ENCODE measurements around the gene PDIA4.
"Not testable (repeated sequence)": the region's sequence is repeated elsewhere in the genome, so short reads cannot be mapped to it uniquely, and the experiment has no call there.

The PDIA4 gene

DNA sequence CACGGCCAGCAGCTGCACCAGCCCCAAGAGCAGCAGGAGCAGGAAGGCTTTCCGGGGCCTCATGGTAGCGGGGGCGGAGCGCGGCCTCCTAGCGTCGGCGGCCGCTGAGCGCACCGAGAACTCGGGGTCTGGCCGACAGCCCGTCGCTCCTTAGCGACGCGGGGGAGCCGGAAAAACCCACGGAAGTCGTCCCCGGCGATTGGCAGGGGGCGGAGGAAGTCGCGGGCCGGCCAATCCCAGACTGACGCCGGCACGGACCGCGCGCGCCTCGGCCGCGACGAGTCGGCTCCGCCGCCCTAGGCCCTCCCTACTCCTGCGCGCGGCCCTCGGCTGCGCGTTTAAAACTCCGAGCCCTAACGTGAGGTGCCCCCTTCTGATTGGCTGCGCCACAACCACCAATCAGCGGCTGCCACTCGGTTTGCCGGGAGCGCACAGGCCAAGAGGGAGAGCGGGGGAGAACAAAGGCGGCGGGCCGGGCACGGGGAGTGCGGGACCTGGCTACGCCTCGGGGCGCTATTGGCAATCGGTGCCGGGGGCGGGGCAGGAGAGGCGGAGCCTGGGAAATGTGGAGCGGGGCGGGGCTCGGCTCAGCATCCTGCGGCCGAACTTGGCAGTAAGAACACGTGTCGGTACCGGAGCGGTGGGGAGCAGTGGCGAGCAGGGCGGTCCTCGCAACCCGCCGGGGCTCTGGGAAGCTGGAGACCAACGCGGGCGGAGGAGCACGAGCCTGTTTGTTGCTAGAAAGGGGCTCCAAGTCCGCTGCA, at the start of gene PDIA4:
Gene PDIA4, minus strand, starts transcription at position 160 of the 764 bp plus-strand sequence. Its CDS starts 97 bp downstream, at position 63.
- in situ Hi-C loops (cut with MboI; ENCODE audit: low sequenced_read_pairs), result no loop called here

DNA sequence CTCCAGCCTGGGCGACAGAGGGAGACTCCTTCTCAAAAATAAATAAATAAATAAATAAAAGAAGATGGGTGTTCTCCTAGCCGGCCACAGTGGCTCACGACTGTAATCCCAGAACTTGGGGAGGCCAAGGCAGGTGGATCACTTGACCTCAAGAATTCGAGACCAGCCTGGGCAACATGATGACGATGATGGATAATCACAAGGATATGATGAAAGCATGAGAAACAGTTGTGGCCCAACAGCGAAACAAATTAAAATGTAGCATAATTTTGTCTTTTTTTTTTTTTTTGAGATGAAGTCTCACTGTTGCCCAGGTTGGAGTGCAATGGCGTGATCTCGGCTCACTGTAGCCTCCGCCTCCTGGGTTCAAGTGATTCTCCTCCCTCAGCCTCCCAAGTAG, 49.3 kb upstream of the PDIA4 start:
- in situ Hi-C loops (cut with MboI; ENCODE audit: low sequenced_read_pairs), result no loop called here

DNA sequence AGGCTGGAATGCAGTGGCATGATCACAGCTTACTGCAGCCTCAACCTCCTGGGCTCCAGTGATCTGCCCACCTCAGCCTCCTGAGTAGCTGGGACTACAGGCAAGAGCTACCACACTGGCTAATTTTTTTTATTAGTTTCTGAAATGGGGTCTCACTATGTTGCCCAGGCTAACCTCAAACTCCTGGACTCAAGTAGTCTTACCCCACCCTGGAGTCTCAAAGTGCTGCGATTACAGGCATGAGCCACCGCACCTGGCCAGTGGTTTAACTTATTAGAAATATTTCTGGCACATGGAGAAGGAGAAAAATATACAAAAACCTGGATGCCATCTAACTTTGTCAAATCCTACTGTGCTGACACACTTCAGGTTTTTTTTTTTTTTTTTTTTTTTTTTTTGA, 47.0 kb upstream of the PDIA4 start:
- in situ Hi-C loops (cut with MboI; ENCODE audit: low sequenced_read_pairs), result no loop called here

DNA sequence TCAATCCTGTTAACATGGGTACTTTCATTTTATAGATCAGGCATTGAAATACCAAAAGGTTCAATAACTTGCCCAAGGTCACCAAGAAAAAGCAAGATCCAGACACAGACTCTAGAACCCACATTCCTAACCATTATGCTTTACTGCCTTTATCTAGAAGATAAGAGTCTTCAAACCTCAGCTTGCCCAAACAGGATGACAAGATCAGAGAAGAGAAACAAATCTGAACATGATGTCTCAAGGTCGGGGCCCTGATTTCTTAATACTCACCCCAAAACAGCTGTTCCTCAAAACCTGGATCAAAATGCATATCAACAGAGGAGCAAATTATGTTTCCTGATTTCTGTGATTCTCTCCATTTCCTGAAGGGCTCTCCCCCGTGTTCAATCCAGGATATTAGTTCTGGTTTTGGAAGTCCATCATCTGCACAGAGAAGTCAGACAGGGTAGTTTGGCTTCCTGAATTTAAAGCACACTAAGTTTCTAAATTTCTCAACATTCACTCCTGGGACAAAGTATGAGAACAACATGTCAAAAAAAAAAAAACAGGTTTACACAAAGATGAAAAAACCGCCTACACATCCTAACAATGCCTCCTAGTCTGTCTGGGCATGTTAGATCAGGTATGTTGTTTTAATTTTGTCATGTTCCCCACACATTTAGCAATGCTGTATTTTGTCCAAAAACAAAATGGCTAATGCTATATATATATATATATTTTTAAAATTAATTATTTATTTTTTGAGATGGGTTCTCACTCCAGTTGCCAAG, 46.0 kb upstream of the PDIA4 start:
- in situ Hi-C loops (cut with MboI; ENCODE audit: low sequenced_read_pairs), result no loop called here

DNA sequence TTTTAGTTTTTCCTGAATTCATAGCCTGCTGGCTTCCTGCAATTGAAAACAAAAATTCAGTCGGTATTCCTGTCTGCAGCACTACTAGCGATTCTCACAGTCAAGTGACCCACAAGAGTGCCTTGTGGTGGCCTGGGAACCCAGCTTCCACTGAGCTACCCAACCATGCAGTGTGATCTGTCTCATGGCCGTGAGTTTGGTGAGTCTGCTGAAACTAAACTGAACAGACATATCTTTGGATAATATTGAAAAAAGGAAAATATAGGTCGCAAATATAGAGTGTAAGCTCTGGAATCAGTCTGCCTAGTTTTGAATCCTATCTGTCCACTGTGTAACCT, 44.1 kb upstream of the PDIA4 start:
- in situ Hi-C loops (cut with MboI; ENCODE audit: low sequenced_read_pairs), result no loop called here

DNA sequence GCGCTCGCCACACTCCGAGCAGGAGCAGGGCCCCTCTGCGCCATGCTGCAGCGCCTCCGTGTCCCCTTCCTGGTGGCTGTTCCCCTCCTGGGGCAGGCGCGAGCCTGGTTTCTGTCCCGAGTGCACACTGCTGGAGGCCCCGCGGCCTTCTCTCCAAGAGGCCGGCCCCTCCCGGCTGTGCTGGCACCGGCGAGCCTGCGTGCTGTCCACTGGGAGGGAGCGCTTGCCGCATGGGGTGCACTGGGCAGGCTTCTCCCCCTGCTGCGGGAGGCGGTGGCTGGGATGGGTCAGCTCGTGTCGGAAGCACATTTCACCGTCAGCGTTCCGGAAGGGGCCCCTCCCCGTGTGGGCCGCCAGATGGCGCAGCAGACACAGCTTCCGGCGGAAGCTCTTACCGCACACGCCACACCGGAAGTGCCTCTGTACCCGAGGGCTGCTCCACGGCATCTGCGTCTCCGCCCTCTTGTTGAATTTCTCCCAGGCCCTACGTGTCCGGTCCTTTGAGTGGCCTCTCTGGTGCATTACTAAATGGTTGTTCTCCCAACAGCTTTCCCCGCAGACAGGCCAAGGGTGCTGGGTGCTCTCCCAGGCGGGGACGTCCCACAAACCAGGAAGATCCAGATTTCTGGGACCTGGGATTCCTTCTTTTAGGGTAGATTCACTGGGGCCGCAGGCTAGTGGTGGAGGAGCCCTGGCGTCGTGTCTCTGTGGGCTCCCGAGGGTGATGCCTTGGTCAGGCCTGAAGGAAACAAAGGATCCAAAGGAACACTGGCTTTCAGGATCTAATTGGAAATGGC, 43.5 kb upstream of the PDIA4 start:
- in situ Hi-C loops (cut with MboI; ENCODE audit: low sequenced_read_pairs), result no loop called here

GRCh38 chr7:149071182-149071635, 42.9 kb upstream of the PDIA4 start:
- in situ Hi-C loops (cut with MboI; ENCODE audit: low sequenced_read_pairs), result no loop called here

- in situ Hi-C loops (cut with MboI; ENCODE audit: low sequenced_read_pairs), result no loop called here
Measured at GRCh38 chr7:149070372-149071125, 42.2 kb upstream of the PDIA4 start.

DNA sequence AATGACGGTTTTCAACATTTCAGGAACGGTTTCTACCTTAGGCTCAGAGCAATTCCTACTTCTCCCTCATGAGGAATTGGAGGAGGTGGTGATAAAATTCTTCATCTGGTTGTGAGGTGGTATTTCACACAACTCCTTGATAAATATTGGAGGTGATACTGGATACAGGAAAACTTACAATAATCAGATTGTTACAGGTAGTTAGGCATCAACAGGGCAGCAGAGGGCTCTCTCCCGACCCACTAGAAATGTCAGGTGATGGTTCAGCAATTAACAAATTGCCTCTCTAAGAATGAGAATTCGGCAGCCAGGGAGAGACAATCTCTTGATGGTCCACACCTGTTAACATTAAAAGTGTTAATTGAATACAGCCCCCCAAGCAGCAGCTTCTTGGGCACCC, 39.6 kb upstream of the PDIA4 start:
- in situ Hi-C loops (cut with MboI; ENCODE audit: low sequenced_read_pairs), result no loop called here

GRCh38 chr7:149063476-149063875, 35.2 kb upstream of the PDIA4 start:
- in situ Hi-C loops (cut with MboI; ENCODE audit: low sequenced_read_pairs), result no loop called here

DNA sequence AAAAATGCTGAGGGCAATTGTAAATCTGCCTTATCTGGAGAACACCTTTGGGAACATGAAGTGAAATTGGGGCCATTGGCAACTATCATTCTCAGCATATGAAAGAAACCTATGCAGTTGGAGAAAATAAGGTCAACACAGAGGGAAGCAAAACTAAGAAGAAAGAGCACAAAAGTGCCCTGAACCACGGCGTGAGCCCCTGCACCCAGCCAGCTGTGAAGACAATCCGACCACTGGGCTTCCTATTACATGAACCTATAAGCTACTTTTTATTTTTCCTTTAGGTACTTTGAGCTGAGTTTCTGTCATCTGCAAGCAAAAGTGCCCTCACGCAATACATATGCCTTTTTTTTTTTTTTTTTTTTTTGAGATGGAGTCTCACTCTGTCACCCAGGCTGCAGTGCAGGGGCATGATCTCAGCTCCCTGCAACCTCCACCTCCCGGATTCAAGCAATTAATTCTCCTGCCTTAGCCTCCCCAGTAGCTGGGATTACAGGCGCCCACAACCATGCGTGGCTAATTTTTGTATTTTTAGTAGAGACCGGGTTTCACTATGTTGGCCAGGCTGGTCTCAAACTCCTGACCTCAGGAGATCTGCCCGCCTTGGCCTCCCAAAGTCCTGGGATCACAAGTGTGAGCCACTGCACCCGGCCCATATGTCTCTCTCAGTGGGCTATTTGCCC, 34.1 kb upstream of the PDIA4 start:
- in situ Hi-C loops (cut with MboI; ENCODE audit: low sequenced_read_pairs), result not testable (repeated sequence)

- in situ Hi-C loops (cut with MboI; ENCODE audit: low sequenced_read_pairs), result no loop called here
Measured at GRCh38 chr7:149060156-149060555, 31.9 kb upstream of the PDIA4 start.

DNA sequence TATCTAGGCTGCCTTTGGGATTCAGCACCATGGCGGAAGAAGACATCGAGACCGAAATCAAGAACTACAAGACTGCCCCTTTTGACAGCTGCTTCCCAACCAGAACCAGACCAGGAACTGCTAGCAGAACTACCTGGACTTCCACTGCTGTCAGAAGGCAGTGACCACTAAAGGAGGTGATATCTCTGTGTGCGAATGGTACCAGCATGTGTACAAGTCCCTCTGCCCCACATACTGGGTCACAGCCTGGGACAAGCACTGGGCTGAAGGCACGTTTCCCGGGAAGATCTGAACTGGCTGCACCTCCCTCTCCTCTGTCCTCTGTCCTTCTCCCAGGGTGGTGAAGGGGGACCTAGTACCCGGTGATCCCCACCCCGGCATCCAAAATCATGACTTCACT, 25.6 kb upstream of the PDIA4 start:
- in situ Hi-C loops (cut with MboI; ENCODE audit: low sequenced_read_pairs), result no loop called here

DNA sequence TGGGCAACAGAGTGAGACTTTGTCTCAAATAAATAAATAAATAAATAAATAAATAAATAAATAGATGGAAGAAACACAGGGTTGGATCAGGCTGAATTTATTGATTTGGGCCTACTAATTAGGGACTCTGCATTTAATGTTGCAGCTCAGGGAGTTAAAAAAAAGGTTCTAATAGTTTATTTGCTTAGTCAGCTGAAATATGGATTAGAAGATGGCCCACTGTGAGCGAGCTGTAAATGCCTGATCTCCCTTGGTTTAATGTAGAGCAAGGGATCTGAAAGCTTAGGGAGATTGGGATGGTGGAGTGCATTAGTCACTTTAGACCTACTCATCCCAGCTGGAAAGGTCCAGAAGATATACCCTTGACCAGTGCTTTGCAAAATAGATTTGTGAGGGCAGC, 25.1 kb upstream of the PDIA4 start:
- in situ Hi-C loops (cut with MboI; ENCODE audit: low sequenced_read_pairs), result no loop called here

GRCh38 chr7:149050941-149051340, 22.6 kb upstream of the PDIA4 start:
- in situ Hi-C loops (cut with MboI; ENCODE audit: low sequenced_read_pairs), result no loop called here

DNA sequence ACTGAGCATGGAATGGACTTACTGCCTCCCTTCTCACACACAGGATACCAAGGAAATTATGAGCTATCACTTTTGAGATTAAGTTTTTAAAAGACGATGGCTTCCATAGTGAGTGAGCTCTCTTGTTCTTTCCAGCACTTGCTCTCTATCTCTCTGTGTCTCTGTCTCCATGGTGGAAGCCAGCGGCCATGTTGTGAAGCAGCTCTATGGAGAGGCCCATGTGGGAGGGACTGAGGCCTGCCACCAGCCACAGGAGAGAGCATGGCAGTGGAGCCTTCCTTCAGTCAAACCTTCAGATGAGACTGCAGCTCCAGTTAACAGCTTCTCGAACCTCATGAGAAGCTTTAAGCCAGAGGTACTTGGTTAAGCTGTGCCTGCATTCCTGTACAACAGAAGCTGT, 20.5 kb upstream of the PDIA4 start:
- in situ Hi-C loops (cut with MboI; ENCODE audit: low sequenced_read_pairs), result no loop called here

DNA sequence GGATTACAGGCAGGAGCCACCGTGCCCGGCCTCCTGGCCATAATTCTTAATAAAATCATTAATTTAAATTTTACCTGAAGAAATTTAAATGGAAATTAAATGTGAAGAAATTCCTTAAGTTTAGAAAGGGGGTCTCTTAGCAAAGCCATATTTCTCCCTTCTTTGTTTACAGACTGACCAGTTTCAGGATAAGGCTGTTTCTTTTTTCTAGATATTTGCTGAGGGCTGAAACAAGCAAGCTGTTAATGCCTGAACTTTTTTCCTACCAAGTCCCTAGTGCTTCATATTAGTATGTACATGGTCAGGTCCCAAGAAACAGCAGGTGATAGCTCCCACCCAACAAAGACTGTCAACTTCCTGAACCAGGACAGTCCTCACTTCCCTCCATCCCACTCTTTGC, 18.1 kb upstream of the PDIA4 start:
- in situ Hi-C loops (cut with MboI; ENCODE audit: low sequenced_read_pairs), result no loop called here

DNA sequence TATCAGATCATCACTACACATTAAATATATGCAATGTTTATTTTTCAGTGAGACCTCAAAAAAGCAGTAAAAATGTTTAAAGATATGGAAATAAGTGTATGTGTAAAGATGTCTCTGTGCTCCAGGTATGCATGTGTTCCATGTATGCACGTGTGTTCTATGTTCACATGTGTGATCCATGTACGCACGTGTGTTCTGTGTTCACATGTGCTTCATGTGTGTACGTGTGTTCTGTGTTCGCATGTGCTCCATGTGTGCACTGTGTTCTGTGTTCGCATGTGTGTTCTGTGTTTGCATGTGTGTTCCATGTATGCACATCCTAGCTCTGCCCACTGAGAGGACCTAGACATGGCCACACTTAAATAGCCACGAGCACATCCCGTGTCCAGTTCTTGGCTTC, 15.6 kb upstream of the PDIA4 start:
- in situ Hi-C loops (cut with MboI; ENCODE audit: low sequenced_read_pairs), result no loop called here

- in situ Hi-C loops (cut with MboI; ENCODE audit: low sequenced_read_pairs), result no loop called here
Measured at GRCh38 chr7:149041350-149041749, 13.0 kb upstream of the PDIA4 start.

- in situ Hi-C loops (cut with MboI; ENCODE audit: low sequenced_read_pairs), result not testable (repeated sequence)
Measured at GRCh38 chr7:149038641-149039040, 10.3 kb upstream of the PDIA4 start.

Measured in HL-60/S4 treated with retinoic acid at 250 ng/mL for 4 days and 3 days (cell line).